GM19372 (cell line): ENCODE results near the gene SEZ6L.

Source experiments
- ATAC-seq: cut with Tn5 transposase; IDR thresholded peaks from one replicate; pipeline ENCODE4 v1.9.1; 2021; ENCODE audit warnings: mild to moderate bottlenecking, low read depth, moderate library complexity; ENCODE audit not compliant: unreplicated experiment

The SEZ6L gene

DNA sequence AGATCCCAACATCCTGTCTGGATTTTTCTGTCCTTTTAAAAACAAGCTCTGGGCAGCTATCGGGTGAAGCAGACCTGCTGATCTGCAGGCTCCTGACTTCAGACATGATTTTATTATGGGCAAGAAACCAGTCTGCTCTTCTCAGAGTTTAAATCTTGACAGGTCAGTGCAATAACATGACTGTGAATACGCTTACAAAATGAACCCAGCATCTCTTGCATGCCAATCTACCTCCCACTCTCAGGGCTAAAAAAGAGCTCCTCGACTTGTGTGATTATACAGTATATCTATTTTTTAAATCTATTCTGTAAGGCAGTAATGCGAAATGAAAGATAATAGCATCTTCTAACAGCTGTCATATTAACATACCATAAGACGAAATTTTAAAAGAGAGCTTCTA is 241.1 kb downstream of the SEZ6L start:
- ATAC-seq = no peak

- no peak for ATAC-seq
Measured at GRCh38 chr22:26414347-26414746, 245.1 kb downstream of the SEZ6L start.

DNA sequence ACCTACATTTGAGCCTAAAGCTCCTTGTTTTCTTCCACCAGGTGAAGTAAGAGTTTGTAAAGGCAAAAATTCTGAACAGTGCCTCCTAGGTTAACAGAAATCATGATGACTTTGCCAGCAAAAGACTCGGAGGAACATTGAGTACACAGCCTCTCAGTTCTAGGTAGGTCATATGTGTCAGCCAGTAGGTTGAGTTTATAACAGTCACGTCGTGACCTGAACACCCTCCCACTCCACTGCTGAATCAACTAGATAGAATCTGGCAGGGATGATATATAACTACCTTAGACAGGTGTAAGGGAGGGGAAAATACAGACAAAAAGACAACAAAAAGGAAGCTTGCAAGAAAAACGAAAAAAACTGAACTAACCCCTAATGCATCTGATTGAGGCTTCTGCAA is 247.0 kb downstream of the SEZ6L start:
- no peak for ATAC-seq

DNA sequence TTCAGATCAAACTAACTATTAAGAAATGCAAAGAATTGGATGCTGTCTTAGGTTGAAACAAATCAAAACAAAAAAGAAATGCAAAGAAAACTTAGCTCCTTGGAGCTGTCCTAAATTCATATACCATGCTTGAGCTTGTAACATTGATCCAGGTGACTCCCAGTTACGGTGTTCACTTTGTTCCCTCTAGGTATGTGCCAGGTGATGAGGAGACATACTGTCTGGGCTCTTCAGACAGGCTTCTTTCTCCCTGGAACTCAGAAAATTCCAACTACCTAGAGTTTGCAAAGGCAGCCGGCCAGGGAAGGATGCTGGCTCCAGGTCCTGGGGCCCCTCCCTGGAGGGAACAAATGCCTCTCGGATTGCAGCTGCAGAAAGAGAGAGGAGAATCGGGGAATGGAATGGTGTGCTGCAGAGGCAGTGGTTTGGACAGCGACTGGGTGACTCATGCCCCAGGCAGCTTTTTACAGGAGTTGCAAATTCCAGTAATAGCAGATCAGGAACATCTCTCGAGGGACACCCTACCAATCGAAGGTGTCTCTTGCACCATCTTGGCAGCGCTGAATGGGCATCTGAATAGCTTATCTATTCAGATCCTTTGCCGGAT is 247.5 kb downstream of the SEZ6L start:
- ATAC-seq = no peak

- no peak for ATAC-seq
Measured at GRCh38 chr22:26417406-26417805, 248.1 kb downstream of the SEZ6L start.

GRCh38 chr22:26418620-26419019 is 249.4 kb downstream of the SEZ6L start:
- no peak for ATAC-seq

- ATAC-seq = no peak
Measured at GRCh38 chr22:26426924-26427323, 257.7 kb downstream of the SEZ6L start.

DNA sequence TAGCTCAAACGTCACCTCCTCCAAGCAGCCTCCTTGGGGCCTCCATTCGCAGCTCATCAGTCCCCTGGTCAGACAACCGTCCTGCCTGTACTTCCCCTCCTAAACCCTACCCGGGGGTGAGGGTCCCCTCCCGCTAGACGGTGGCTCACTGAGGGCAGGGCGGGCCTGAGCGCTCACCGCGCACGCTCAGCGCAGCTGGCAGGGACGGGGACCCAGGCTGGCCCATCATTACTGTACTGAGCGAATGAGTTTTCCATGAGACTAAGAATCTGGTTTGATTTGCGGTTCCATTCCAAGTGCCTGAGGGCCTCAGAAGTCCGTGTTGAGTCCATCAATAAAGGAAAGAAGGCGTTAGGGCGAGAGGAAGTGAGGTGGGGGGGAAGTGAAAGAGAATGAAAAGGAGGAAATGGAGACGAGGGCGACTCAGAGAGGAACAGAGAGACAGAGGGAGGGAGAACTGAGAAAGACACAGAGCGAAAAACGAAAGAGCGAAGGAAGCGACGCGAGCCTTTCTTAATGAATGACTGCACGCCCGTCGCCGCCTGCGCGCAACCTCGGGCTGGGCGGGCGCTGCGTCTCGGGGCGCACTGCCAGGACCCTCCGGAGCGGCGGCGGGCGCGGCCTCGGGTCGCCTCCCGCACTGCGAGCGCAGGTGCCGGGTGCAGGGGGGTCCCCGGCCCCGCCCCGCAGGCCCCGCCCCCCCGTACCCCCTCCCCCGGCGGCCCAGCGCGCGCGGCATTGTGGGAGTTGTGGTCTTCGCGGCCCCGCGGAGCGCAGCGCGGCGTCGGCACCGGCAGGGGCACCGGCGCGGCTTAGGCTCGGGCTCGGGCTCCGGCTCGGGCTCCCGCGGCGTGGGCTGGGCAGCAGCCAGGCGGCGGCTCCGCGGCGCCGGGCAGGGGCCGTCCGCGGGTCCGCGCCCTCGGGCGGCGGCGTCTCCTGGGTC is 259.5 kb downstream of the SEZ6L start, which contains the start of gene ASPHD2:
Gene ASPHD2, plus strand, starts transcription at position 746 of the 943 bp plus-strand sequence. CDS start 4,356 bp downstream, outside the sequence.
- peak; percentile 78 for ATAC-seq

GRCh38 chr22:26429458-26430286 is 260.4 kb downstream of the SEZ6L start:
- peak; percentile 15 for ATAC-seq

GRCh38 chr22:26430600-26430999 is 261.3 kb downstream of the SEZ6L start:
- no peak for ATAC-seq

GRCh38 chr22:26431261-26431995 is 262.2 kb downstream of the SEZ6L start:
- ATAC-seq = no peak

GRCh38 chr22:26432619-26433311 is 263.5 kb downstream of the SEZ6L start:
- no peak for ATAC-seq
